Activated T-cell treated with anti-CD3 and anti-CD28 coated beads for 48 hours (primary cell): ENCODE measurements around the gene RGS19.
A peak's percentile ranks its signal among the peaks of the same experiment; 100 is the strongest.

Source experiments
- DNase-seq: peaks from one replicate; pipeline ENCODE4 v3.0.0-alpha.2; 2020; ENCODE audit warnings: low read depth

Gene RGS19

DNA sequence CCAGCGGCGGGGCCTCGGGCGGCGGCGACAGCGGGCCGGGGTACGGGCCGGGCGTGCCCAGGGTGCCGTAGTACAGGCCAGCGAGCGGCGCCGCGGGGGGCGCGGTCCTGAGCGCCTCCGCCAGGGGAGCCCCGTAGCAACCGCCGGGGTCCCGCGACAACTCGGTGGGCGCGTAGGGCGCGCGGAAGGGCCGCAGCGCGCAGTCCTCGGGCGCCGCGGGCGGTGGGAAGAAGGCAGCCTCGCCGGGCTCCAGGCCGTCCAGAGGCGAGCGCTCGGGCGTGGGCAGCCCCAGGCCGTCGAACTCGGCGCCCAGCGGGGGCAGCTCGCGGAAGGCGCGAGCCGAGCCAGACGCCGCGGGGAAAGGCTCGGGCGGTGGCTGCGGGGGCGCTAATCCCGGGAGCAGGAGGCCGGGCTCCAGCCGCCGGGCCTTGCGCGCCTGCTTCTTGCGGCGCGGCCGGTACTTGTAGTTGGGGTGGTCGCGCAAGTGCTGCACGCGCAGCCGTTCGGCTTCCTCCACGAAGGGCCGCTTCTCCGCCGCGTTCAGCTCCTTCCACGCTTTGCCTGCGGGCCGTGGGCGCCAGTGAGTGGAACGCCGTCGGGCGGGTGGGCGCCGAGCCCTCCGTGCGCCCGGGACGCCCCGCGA lies 30.8 kb downstream of the RGS19 start:
- no peak for DNase-seq

DNA sequence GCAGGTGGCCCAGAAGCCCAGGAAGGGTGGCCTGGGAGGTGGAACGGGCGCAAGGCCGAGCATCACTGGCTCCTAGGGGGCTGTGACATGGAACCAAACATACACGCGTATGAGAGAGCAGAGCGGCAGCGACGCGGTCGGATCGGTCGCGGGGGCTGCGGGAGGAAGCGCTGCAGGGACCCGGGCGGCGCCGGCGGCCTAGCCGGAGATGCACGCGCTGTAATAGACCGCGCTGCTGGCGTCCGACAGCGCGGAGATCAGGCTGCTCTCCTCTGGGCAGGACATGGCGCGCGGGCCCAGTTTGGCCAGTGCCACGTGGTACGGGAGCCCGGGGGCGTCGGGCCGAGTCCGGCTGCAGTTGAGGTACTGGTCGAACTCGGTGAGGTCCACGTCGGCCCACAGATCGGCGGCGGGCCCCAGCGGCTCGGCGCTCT lies 31.3 kb downstream of the RGS19 start:
- DNase-seq = no peak

DNA sequence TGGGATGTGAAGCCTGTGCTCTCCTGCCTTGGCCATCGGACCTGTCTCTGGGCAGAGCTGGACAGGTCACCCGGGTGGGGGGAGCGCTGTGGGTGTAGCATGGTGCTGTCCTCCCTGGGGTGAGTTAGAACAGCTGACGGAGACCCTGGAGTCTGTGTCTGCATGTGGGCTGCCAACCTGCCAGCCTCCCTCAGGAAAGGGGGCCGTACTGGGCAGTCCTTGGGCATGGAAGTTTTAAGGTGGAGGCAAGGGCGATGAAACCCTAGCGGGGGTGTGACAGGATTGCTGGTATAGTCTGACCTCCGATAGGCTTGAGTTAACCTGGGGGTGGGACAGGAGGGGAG lies 32.3 kb downstream of the RGS19 start:
- no peak for DNase-seq

DNA sequence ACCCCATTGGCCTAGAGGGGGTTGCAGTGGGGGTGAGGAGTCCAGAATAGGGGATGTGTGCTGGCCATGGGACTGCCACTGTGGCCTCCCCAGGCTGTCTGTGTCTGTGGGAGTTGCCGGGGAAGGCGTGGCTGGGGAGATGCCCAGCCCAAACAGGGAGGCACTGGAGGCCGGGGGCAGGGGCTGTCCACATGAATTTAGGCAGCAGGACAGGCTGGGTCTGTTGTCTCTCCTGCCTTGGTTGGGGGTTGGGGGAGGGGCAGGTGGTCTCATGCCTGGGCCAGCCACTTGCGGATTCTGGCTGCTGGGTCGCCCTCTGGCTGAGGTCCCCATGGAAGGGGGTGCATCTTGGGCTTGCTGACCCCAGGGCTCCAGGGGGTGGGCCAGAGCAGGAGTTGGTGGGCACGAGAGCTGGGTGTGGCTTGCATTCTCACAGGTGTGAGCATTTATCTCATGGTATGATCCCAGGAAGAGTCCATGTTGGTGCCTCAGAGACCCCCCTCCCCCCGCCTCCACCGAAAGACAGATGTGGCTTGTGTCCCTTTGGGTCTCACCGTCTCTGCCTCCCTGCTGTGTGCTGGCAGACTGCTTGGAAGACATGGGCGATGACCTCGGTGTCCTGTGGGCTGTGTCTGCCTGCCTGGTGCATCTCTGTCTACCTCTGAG lies 33.8 kb downstream of the RGS19 start:
- no peak for DNase-seq

DNA sequence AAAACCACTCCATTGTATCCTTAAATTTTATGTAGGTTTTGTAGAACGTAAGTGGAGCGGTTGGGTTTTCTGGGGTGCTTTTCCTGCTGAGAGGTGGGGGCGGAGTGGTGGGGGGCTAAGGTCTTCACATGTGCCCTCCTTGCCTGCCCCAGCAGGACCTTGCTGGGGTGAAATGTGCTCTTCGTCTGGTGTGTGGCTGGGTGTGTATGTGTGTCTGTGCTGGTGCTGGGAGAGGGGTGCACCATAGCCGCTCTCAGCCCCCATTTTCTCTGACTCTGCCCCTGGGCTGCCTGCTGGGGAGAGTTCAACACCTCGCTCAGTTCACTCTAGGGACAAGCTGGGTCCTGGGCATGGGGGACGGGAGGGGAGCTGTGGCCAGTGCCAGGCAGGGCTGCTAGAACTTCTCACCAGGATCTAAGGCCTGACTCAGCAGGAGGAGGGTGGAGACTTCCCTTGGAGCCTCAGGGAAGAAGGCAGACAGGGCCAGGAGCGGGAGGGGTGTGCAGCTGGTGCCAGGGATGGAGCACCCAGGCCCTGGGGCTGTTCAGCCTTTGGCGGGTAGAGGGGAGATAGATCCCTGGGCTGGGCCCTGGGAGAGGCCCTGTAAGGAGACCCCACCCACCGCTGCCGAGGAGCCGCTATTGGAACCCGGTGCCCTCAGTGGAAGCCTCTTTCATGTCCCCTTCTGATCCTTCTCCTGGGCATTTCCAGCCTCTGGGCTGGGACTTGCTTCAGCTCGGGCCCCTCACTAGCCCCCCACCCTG lies 34.7 kb downstream of the RGS19 start:
- no peak for DNase-seq

DNA sequence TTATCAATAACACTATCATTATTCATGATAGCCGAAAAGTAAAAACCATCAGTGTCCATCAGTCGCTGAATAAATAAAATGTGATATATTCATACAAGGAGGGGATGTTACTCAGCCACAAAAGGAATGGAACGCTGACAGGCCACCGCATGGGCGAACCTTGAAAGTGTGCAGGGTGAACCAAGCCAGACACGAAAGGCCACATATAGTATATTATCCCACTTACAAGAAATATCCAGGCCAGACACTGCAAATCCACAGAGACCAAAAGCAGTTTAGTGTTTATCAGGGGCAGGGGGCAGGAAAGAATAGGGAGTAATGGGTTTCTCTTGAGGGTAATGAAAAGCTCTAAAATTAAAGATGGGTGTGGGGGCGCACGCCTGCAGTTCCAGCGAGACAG lies 35.5 kb downstream of the RGS19 start:
- no peak for DNase-seq

DNA sequence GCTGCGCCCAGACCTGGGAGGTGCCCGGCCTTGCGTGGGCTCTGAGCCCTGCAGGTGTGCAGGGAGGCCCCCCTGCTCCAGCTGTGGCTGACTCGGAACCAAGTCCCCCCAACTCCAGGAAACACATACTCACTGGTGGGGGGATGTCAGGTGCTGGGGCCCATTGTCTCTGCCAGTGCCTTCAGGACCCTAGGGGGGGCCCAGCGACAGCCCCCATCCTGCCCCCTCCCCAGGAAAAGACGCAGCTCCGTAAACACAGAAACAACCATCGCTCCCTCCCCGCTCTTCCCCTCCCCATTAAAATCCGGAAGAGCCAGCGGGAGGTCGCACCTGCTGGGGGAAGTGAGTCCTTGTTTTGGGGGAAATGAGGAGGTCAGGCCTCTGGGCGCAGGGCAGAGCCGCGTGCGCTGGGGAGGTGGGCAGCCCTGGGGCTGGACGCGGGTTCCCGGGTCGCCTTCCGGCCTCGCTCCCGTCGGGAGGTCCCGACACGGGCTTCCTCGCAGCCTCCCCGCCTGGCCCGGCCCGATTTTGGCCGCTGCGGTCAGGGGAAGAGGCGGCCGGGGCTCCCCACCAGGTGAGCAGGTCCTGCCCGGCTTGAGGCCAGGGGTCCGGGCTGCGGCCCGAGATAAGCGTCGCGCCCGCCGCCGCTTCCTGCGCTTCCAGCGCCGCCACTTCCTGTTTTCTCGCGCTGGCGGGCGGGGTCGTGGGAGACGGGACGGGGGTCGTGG lies 37.1 kb downstream of the RGS19 start:
- no peak for DNase-seq

DNA sequence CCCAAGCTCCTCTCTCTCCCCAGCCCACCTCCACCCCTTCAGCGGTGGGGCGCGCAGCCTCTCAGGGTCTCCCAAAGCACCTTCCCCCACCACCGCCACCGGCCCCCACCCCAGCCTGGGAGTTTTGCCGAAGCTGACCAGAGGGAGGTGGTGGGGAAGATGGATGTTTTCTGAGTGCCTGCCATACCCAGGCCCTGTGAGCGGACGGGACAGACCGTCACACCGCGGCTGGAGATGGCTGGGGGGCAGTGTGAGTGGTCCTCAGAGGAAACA lies 37.6 kb downstream of the RGS19 start:
- DNase-seq = no peak

DNA sequence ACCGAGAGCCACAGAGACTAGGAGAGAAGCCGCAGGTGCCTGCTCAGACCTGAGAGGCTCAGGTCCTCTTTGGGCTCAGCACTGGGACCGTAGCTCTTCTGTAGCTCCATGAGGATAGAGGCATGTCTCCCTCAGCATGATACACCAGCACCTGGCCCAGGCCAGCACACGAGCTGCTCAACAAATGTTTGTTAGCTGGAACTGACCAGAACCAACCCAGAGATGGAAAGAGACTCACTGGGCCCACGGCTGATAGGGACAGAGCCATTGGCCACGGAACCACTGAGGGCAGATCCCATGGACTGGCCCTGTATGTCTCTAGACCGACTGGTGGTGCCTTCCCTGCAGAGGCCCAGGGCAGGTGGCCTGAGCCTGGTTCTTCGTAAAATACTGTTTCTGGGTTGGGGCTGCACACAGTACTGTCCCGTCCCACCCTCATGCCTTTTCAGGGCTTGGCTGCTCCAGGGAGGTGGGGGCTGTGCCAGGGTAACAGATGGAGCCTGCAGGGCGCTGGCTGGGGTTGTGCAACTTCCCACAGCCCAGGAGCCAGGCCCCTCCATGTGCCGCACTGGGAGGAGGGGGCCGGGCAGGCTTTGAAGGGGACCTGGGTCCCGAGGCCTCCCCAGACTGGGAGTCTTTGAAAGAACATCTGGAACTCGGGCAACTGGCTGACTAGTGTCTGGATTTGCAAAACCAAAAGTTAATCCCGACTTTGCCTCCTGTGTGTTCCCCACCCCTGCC lies 38.1 kb downstream of the RGS19 start:
- DNase-seq = no peak

DNA sequence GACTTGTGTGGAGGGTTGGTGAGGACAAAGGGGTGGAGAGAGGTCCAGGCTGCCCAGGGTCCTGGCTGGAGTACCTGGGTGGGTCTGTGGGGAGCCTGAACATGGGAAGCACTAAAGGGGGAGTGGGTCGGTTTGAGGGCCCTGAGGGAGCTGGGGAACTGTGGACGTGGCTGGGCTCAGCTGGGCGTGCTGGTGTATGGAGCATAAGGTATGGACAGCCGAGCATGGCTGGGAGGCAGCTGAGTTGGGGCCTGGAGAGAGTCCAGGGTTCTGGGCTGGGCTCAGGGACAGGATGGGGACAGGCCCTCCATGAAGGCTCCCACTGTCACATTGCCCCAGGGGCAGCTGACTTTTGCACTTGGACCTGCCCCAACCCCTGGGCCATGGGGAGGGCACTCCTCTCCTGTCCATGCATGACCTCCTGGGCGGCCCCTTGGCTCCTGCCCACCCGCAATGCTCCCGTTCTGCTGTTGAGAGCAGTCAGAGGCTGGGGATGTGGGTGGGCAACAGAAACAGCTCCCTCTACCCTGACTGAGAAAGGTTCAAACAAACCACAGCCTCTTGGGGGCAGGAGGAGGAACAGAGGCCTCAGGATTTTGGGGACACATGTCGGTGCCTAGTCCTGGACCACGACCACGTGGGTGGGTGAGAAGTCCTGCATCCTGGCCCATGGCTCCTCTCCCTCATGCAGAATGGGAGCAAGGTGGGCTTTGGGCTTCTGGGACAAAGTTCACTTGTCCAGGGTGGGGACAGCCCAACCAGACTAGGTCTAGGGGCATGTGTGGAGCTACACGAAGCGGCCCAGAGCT lies 38.9 kb downstream of the RGS19 start:
- DNase-seq = no peak

DNA sequence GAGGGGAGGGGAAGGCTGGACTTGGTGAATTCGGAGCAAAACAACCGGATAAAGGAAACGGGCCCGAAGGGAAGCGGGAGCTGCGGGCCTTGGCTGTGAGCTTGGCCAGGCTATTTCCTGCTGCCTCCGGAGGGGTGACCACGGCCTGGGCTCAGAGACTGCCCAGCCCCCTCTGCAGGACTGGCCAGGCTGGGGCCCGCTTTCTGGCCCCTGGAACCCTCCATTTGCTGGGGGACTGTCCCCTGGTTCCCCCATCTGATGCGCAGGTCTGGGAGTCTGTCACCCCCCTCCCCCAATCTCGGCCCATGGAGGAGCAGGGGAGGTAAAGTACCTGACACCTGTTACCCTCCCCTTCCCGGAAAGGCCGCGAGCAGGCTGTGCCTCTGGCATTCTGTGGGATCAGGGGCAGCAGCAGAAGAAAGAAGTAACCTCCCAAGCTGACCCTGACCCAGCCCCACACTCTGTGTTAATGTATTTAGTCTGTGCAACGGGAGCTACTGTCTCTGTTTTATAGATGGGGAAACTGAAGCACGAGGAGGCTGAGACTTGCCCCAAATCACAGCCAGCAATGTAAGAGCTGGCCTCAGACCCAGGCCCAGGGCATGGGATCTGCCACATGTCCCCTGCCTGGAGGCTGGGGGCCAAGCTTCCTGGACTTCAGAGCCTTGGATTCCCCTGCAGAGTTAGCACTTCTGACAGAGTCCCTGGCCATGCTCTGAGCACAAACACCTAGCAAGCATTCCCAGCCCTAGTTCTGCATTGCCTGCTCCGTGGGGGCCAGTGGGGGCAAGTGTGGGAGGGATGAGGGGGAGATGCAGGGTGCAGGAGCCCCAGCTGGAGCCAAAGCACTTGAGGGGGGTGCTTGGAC lies 39.8 kb downstream of the RGS19 start:
- no peak for DNase-seq

DNA sequence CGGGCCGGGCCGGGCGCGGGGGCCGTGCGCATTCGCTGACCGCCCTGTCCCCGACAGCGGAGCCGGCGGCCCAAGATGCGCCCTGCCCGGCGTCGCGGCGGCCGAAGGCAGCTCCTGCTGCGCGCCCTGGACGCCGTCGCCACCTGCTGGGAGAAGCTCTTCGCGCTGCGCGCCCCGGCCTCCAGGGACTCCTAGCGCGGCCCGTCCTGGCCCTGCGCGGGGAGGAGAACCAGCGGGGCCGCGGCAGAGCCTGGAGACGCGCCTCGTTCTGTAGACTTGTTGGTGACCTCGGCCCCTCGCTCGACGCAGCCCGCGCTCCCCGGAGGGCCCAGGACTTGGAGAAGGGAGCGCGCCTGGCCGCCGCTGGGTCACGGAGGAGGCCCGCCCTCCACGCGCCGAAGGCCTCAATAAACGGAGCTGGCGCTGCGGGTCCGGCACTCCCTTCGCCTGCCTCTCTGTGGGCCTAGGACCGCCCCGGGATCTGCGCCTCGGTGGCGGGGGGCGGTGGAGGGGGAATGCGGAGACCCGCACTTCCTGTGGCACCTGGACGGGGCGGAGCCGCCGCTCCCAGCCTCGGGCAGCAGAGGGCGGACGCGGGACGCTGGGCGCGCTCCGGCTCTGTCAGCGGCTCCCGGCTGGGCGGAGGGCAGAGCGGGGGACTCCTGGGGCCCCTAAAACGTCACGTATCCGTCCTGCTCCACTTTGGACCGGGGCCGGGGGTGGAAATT lies 40.6 kb downstream of the RGS19 start:
- DNase-seq = peak; percentile 80

DNA sequence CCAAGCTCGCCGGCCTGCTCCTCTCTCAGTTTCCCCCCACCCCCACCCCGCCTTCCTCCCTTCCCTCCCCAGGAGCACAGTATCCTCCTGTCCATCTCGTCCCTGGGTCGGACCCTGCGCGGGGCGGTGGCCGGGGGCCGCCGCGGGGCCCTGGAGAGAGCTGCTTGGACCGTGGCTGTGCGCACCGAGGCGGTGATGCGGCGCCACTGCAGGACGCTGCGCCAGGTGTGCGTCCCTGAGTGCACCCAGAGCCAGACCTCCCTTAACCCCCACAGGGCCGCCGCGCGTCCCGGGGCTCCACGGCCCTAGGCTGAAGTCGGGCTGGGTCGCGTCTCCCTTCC lies 41.1 kb downstream of the RGS19 start:
- DNase-seq = no peak

DNA sequence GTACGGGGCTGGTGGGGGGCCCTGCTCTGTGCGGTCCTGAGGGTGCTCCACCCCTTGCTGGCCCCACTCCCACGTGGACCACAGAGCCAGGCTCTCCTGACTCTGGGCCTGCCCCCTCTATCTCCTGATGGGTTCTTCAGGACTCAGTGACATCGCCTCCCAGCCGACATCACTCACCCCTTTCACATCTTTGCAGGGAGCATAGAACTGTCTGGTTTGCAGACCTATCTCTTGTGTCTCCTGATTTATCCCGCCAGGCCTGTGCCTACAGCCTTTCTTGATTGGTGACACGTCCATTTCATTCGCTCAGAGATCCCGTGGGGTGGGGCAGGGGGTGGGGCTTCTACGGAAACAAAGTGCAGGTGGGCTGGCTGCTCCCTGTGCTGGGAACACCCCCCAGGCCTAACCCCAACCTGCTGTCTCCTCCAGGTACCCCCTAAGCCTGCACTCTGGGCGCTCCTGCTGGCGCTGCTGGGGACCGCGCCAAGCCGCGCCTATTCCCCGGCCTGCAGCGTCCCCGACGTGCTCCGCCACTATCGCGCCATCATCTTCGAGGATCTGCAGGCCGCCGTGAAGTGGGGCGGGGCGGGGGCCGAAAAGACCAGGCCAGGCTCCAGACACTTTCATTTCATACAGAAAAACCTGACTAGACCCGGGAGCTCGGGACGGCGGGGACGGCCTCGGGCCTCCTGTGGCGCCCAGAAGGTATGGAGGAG lies 41.7 kb downstream of the RGS19 start:
- no peak for DNase-seq

DNA sequence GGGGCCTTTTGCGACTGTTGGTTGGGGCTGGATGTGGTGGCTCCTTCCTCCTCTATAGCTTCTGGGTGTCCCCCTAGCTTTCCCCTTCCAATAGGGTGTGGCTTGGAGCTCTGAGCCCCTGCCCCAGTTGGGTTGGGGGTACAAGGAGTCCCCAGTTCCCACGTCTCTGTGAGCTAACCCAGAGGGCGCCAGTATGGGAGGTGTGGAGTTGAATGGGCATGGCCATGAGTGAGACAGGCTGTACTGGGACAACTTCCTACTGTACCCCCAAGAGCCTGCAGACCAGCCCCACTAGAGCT lies 42.2 kb downstream of the RGS19 start:
- no peak for DNase-seq

DNA sequence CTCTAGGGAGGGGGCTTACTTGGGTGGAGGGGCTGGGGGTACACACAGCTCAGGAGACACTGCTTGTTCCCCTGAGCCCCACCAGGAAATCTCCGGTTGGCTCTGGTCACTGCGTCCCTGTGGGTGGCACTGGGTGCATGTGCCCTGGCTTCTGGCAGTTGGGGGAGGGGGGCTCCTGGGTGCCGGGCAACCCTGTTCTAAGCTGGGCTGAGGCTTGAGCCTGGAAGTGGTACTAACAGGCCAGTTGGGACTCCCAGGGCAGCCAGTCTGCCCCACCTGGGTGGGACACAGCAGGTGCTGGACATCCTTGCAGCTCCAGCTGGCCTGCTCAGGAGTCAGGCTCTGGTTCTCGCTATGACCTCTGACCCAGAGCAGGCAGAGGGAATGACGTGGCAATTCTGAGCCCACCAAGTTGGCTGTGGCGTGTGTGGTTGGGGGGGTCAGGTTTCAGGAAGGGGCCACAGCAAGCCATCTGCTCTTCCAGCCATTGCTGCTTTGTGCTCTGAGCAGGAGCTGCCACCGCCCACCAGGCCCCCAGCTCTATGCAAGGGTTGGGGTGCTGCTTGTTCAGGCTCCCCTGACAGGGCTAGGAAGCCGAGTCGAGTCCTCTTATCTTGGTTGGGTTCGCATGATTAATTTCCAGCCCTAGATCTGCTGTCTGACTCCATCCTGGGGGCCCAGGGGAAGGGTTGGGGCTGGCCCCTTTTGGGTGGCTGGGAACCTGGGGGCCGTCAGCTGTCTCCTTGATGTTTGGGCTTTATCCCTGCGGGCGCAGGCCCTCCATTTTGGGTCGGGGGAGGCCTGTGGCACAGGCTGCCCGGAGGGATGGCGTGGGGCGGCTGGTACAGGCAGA lies 42.7 kb downstream of the RGS19 start:
- DNase-seq = peak; percentile 33

DNA sequence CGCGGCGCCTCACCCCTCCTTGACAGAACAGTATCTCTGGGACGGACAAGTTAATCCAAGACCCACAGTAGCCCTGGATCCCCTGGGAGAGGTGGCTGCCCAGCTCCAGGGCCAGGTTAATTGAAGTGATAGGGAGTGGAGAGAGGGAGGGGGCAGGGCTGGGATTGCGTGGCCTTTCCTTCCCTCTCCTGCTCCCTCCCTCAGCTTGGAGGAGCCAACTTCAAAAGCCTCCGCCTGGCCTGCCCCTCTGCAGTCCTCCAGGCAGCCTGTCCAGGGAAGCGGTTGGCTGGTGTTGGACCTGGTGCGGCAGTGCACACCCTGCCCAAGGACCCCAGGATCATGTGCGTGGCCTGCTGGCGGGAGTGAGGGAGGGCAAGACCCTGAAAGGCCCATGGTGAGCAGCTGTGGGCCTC lies 43.4 kb downstream of the RGS19 start, which contains the start of gene C20orf204:
C20orf204 (plus strand) TSS at position 250 of the 413 bp plus-strand sequence; CDS start at position 392, 142 bp downstream.
- no peak for DNase-seq
